HepG2 (cell line): Measurements from ENCODE around the gene ZNF217. TPM values are rescaled to one million over a fixed set of nuclear protein-coding genes. Genes with fewer than 3 reads are reported as not detected.

ENCODE experiments used
- CEBPG ChIP-seq: IDR thresholded peaks from 2 replicates; pipeline ENCODE4 v1.6.1; 2016
- CHD4 ChIP-seq: fragments of 200-600 bp; sonication (generic); IDR thresholded peaks from 2 replicates; pipeline ENCODE4 v1.7.0; 2017; ENCODE audit warnings: mild to moderate bottlenecking, low read length, borderline replicate concordance
- ELF3 ChIP-seq: IDR thresholded peaks from 2 replicates; pipeline ENCODE4 v1.6.1; 2016; ENCODE audit warnings: missing genetic modification reagents, missing compliant biosample characterization
- FOXO1 ChIP-seq: sonication (generic); formaldehyde crosslinking; IDR thresholded peaks from 2 replicates; pipeline ENCODE4 v1.4.0; 2020; ENCODE audit warnings: missing genetic modification reagents
- GFI1 ChIP-seq: sonication (generic); formaldehyde crosslinking; IDR thresholded peaks from 2 replicates; pipeline ENCODE4 v1.5.0; 2020; ENCODE audit warnings: missing genetic modification reagents, mild to moderate bottlenecking, borderline replicate concordance
- HDAC2 ChIP-seq: sonication (generic); formaldehyde crosslinking; IDR thresholded peaks from 2 replicates; pipeline ENCODE4 v1.4.0; 2020; ENCODE audit warnings: missing genetic modification reagents
- HOMEZ ChIP-seq: IDR thresholded peaks from 2 replicates; pipeline ENCODE4 v1.6.1; 2016; ENCODE audit warnings: low read depth
- KLF12 ChIP-seq: sonication (generic); formaldehyde crosslinking; IDR thresholded peaks from 2 replicates; pipeline ENCODE4 v1.4.0; 2020; ENCODE audit warnings: missing genetic modification reagents, borderline replicate concordance
- LCORL ChIP-seq, 2 experiments: fragments of 450-650 bp in 1 of 2; sonication (generic) in 1 of 2; formaldehyde crosslinking in 1 of 2; IDR thresholded peaks; 2 replicates each; pipeline versions ENCODE4 v1.5.0 to v1.6.1; 2017 to 2020; ENCODE audit warnings: antibody characterized with exemption in 1 of 2, missing genetic modification reagents in 1 of 2
- NFKBIZ ChIP-seq: IDR thresholded peaks from 2 replicates; pipeline ENCODE4 v1.6.1; 2018; ENCODE audit warnings: missing genetic modification reagents, missing compliant biosample characterization
- NR2F1 ChIP-seq, 2 experiments: fragments of 450-650 bp in 1 of 2; formaldehyde crosslinking in 1 of 2; IDR thresholded peaks; 2 replicates each; pipeline versions ENCODE4 v1.5.0 to v1.6.1; 2016 to 2020; ENCODE audit warnings: mild to moderate bottlenecking in 1 of 2, missing compliant biosample characterization in 1 of 2, missing genetic modification reagents in 1 of 2, moderate library complexity in 1 of 2
- NR2F6 ChIP-seq, 2 experiments: IDR thresholded peaks; 2 replicates each; pipeline ENCODE4 v1.6.1; 2016; ENCODE audit warnings: antibody characterized with exemption in 1 of 2, mild to moderate bottlenecking in 1 of 2
- POLR2AphosphoS2 ChIP-seq: IDR thresholded peaks from 2 replicates; pipeline ENCODE4 v1.6.1; 2011; ENCODE audit warnings: low read depth, low read length, improper control_type of control experiment
- POLR2G ChIP-seq: fragments of 200-400 bp; formaldehyde crosslinking; IDR thresholded peaks from 2 replicates; pipeline ENCODE4 v1.6.1; 2018; ENCODE audit warnings: mild to moderate bottlenecking, low read depth, low read length, moderate library complexity
- RBFOX2 ChIP-seq: fragments of 200-400 bp; formaldehyde crosslinking; IDR thresholded peaks from 2 replicates; pipeline ENCODE4 v1.6.1; 2017; ENCODE audit warnings: low read depth, mild to moderate bottlenecking, low read length
- SAP130 ChIP-seq: IDR thresholded peaks from 2 replicates; pipeline ENCODE4 v1.6.1; 2016; ENCODE audit warnings: low read depth
- SOX5 ChIP-seq: IDR thresholded peaks from 2 replicates; pipeline ENCODE4 v1.6.1; 2016; ENCODE audit warnings: borderline replicate concordance
- TBX3 ChIP-seq: fragments of 450-650 bp; IDR thresholded peaks from 2 replicates; pipeline ENCODE4 v1.6.1; 2017; ENCODE audit warnings: antibody characterized with exemption, mild to moderate bottlenecking, inconsistent platforms, borderline replicate concordance
- TGIF2 ChIP-seq: IDR thresholded peaks from 2 replicates; pipeline ENCODE4 v1.6.1; 2016; ENCODE audit warnings: control low read depth, missing compliant biosample characterization
- YEATS2 ChIP-seq: sonication (generic); formaldehyde crosslinking; IDR thresholded peaks from 2 replicates; pipeline ENCODE4 v1.4.0; 2020; ENCODE audit warnings: missing genetic modification reagents, borderline replicate concordance
- ZGPAT ChIP-seq: IDR thresholded peaks from 2 replicates; pipeline ENCODE4 v1.6.1; 2016; ENCODE audit warnings: mild to moderate bottlenecking
- ZNF609 ChIP-seq: sonication (generic); formaldehyde crosslinking; IDR thresholded peaks from 2 replicates; pipeline ENCODE4 v1.4.0; 2020; ENCODE audit warnings: mild to moderate bottlenecking, missing genetic modification reagents, borderline replicate concordance
- ZNF644 ChIP-seq: IDR thresholded peaks from 2 replicates; pipeline ENCODE4 v1.6.1; 2016; ENCODE audit warnings: low read depth
- ZNF670 ChIP-seq: sonication (generic); formaldehyde crosslinking; IDR thresholded peaks from 2 replicates; pipeline ENCODE4 v1.8.0; 2022; ENCODE audit warnings: mild to moderate bottlenecking, missing genetic modification reagents, borderline replicate concordance
- polyA plus RNA-seq, 8 experiments: library from polyadenylated mRNA; depleted of rRNA in 3 of 8; stranded (reverse) in 7 of 8; unstranded in 1 of 8; fragments of >200 nt; fragmentation: Illumina TruSeq in 4 of 8; extraction: Trizol in 4 of 8; gene quantifications; 2 replicates each; pipeline versions ENCODE4 v1.2.1 to v1.2.3, GENCODE V29; 2011 to 2016; ENCODE audit warnings: low read depth in 4 of 8, missing spikeins in 1 of 8, mixed read lengths in 1 of 8; ENCODE audit not compliant: insufficient read depth in 1 of 8
- total RNA-seq, 5 experiments: library from RNA; depleted of rRNA; stranded (reverse); fragments of >200 nt; fragmentation: Illumina TruSeq; extraction: Trizol; gene quantifications; 2 replicates each; pipeline ENCODE4 v1.2.3, GENCODE V29; 2016; ENCODE audit warnings: low read depth in 1 of 5

ZNF217 gene
- total and polyA plus RNA-seq, 2 of the 13 experiments (the other 11 are each of a cell fraction or from before 2014, with no cell fraction given): 22.3 to 29.8 TPM

GRCh38 chr20:53595742-53596141 is 2.1 kb upstream of the ZNF217 start (continued):
- TF ChIP-seq ZNF609 (CRISPR knock-in tag): peak; percentile 60; the same call in 1 of the 2 replicates
- TF ChIP-seq LCORL (IDR thresholded peaks at IDR 0.05): 0 out of 2 replicates have a peak, but pooled peaks have one; percentile 21
- peak; percentile 58; the same call in 1 of the 2 replicates for TF ChIP-seq LCORL (CRISPR knock-in tag; IDR thresholded peaks at IDR 0.05)
- TF ChIP-seq ELF3 (CRISPR knock-in tag): peak; percentile 79
- TF ChIP-seq ZGPAT (CRISPR knock-in tag): peak; percentile 63; the same call in 1 of the 2 replicates
- peak; percentile 90 for TF ChIP-seq NR2F6 (IDR thresholded peaks at IDR 0.05)
- peak; percentile 93 for TF ChIP-seq NR2F6 (CRISPR knock-in tag; IDR thresholded peaks at IDR 0.05)
- TF ChIP-seq NR2F1 (CRISPR knock-in tag; IDR thresholded peaks at IDR 0.05): peak; percentile 77 to 82
- TF ChIP-seq FOXO1 (CRISPR knock-in tag): peak; percentile 94
- TF ChIP-seq TBX3: peak; percentile 57; the same call in 1 of the 2 replicates
- 0 out of 2 replicates have a peak, but pooled peaks have one; percentile 60 for TF ChIP-seq HDAC2 (CRISPR knock-in tag)
- TF ChIP-seq SAP130 (CRISPR knock-in tag): peak; percentile 85
- TF ChIP-seq ZNF670 (CRISPR knock-in tag): 0 out of 2 replicates have a peak, but pooled peaks have one; percentile 26
- peak; percentile 37; the same call in 1 of the 2 replicates for TF ChIP-seq RBFOX2
- TF ChIP-seq ZNF644 (CRISPR knock-in tag): peak; percentile 55; the same call in 1 of the 2 replicates
- TF ChIP-seq CHD4: 0 out of 2 replicates have a peak, but pooled peaks have one; percentile 21
- 0 out of 2 replicates have a peak, but pooled peaks have one; percentile 30 for TF ChIP-seq NFKBIZ (CRISPR knock-in tag)
- peak; percentile 90 for TF ChIP-seq SOX5 (CRISPR knock-in tag)
- TF ChIP-seq GFI1 (CRISPR knock-in tag): peak; percentile 29; the same call in 1 of the 2 replicates
- 0 out of 2 replicates have a peak, but pooled peaks have one; percentile 49 for TF ChIP-seq KLF12 (CRISPR knock-in tag)
- TF ChIP-seq TGIF2 (CRISPR knock-in tag): 0 out of 2 replicates have a peak, but pooled peaks have one; percentile 29
- TF ChIP-seq POLR2AphosphoS2: 0 out of 2 replicates have a peak, but pooled peaks have one; percentile 63
- TF ChIP-seq HOMEZ (CRISPR knock-in tag): peak; percentile 45; the same call in 1 of the 2 replicates
- TF ChIP-seq YEATS2: peak; percentile 26; the same call in 1 of the 2 replicates
- TF ChIP-seq CEBPG (CRISPR knock-in tag): peak; percentile 62
- TF ChIP-seq POLR2G: 0 out of 2 replicates have a peak, but pooled peaks have one; percentile 48
